ENCODE measurements around the gene TEKT1.

The TEKT1 gene

DNA sequence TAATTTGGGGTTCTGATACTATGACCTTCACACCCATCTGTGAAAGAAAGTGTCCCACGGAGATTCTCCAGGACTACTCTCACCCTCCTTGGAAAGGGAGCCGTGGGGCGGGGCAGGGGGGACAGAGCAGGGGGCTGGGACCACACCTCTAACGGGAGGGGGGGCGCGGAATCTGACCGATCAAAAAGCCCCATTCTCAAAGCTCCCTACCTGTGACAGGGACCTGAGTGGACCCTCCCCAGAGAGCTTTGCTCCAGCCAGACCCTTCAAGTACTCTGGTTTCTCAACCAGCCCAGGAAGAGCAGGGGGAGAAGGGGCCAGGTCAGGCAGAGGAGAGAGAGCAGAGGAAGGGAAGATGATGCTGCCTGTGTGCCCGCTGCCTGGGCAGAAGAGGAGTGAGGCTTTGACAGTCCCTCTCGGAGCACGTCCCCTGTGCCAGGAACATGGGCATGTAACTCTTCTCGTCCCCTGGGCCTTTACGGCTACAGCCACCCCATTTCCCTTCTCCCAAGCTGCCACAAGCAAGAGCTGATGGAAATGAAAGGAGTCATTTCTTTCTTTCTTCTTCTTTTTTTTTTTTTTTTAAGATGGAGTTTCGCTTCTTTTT is 75.0 kb downstream of the TEKT1 start:
- peak in 1 of 2 donors; percentile 32 for DNase-seq

DNA sequence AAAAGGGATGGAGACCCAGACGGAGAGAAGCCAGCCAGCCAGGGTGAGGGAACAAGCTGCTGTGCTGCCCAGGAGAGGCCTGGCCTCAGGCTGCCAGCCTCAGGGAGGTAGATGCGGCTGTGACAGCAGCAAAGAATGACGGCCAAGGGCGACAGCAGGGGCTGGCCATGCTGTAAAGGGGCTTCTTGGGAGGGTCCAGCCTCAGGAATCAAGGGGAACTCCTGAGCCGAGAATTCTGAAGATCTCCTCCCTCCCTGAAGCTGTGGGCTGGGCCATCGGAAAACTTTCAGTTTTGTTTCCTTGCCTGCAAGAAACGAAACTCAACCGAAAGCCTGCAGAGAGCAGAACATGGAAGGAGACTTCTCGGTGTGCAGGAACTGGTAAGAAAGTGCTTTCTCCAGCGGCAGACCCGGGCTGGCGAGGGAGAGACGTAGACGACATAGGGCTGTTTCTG is 75.8 kb downstream of the TEKT1 start, which contains the start of gene XAF1:
Gene XAF1, plus strand, starts transcription at position 316 of the 454 bp plus-strand sequence. Its CDS starts 33 bp downstream, at position 349.
- peak; percentile 60 to 92 for DNase-seq

DNA sequence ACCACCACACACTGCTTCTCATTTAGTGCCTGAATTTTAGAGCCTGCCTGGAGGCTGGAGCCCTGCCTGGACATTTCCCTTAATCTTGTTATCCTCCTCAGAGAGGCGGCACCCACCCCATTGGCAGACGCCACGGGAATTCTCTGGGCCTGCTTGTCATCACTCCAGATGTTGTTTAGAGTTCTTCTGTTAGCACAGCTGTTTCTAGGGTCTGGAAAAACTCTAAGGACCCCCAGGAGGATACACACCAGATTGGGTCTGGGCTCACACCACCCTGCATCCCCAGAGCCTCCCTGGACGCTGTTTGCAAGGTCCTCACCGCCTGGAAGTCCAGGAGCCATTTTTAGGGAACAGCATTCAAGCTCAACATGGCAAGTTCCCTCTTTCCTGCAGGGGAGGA is 76.2 kb downstream of the TEKT1 start:
- no peak for DNase-seq

DNA sequence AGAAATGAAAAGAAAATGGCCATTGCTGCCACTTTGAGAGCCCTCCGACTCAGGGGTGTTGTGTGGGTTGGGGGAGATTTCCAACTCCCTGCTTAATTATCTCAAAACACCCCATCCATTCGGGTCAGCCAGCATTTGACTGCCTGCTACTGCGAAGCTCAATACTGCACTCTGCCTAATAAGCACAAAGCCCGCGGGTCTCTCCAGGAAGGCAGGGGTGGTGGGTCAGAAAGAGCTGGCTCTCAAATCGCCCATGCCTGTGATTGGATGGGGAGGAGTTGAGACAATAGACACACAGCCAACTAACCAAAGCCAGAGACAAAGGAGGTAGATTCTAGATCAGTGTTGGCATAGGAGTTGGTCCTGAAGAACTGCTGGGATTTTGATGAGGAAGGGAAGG is 78.0 kb downstream of the TEKT1 start:
- no peak for DNase-seq

DNA sequence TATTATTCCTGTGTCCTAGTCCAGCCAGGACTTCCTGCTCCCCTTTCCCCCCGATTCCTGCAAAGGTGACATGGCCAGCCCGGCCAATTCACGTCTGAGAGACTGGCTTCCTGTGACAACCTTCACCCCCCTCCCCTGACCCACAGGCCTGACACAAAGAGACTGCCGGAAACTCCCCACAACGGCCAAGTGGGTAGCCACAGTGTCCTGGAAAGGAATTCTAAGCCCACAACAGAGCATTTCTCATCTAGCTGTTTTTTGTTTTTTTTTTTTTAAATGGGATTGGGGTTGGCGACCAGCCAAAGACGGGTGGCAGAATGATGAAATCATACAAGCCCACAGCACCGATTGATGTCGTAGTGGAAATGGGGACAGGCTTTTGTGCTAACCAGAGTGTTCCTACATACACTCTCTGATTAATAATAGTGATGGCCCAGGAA is 78.5 kb downstream of the TEKT1 start:
- DNase-seq, result peak in 1 of 2 donors; percentile 12

DNA sequence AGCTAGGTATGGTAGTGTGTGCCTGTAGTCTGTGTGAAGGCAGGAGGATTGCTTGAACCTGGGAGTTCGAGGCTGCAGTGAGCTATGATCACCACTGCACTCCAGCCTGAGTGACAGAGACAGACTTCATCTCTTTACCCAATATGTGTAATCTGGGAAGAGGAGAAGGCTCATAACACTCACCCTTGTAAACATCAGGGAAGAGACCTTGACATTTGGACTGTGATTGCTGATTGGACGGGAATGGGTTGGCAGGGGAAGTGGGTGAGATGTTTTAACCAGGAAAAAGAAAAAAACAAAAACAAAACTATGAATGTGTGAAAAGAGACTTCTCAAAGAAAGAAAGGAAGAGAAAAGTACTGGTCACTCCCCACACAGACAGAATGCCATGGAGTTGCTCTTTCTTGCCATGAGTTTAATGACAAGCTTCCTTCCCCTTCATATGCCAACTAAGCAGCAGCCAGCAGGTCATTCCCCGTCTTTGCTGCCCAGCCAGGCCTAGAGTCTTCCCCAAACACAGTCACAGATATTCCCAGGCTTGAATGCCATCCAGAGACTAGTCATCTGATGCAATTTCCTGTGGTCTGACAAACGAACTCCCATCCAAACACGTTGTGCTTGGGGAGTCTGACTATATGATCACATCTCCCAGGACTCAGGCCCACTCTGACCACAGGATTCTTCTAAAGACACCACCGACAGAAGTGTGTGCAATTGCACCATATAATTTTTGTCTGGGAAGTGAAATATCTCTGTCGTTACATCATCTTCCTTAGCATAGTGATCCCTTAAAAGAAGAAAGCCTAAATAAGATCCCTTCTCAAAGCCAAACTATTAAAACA is 79.2 kb downstream of the TEKT1 start:
- DNase-seq, result peak; percentile 69 to 85

DNA sequence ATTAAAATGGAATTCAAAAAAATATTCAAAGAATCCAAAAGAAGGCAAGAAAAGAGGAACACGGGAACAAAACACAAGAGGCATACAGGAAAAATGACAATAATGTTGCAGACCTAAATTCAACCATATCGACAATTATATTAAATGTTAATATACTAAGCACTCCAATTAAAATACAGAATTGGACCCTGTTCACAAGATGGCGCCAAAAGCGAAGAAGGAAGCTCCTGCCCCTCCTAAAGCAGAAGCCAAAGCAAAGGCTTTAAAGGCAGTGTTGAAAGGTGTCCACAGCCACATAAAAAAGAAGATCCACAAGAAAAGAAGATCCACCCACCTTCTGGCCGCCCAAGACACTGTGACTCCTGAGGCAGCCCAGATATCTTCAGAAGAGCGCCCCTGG is 82.0 kb downstream of the TEKT1 start:
- DNase-seq, result peak in 1 of 2 donors; percentile 23

DNA sequence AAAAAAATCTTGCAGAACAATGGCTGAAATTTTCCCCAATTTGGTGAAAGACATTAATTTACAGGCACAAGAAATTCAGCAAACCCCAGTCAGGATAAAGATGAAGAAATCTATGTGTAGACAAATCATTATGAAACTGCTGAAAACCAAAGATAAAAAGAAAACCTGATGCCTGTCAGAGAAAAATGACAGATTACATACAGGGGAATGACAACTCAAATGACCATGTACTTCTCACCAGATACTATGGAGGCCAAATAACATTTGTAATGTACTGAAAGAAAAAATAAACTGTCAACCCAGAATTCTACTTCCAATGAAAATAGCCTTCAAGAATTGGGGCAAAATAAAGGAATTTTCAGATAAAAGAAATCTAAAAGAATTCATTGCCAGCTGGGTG is 82.9 kb downstream of the TEKT1 start:
- DNase-seq, result no peak
